ENCODE results near the gene ZNF616.
"Not testable (repeated sequence)": the region's sequence is repeated elsewhere in the genome, so short reads cannot be mapped to it uniquely, and the experiment has no call there.

The ZNF616 gene

GRCh38 chr19:52140032-52140710 lies 433 bp upstream of the ZNF616 start:
- Histone ChIP-seq H3K9me3 (peaks cover 17% of the 10 kb centered on the region), H3K27me3 (ENCODE audit: low read depth) (no peaks in the 10 kb centered on the region), H3K4me1 (no peaks in the 10 kb centered on the region; the same call in 1 of the 2 replicates), H3K36me3 (replicated peaks) (0 out of 2 replicates have a peak, but pooled peaks cover 3% of the 10 kb centered on the region), H3K4me3 (peak overlapping the region; percentile 79)
- in situ Hi-C loops (cut with MboI; ENCODE audit: low sequenced_read_pairs), result no loop called here
- DNase-seq (ENCODE audit: low spot score in 2 of 2), result no peak

- DNase-seq (ENCODE audit: low spot score in 2 of 2), result no peak
These were observed 821 bp downstream of the ZNF616 start for GRCh38 chr19:52138983-52139251.

GRCh38 chr19:52138278-52138982 lies 1.3 kb downstream of the ZNF616 start:
- DNase-seq (ENCODE audit: low spot score in 2 of 2), result peak; percentile 42 to 71
- no peaks in the 10 kb centered on the region; the same call in 1 of the 2 replicates for H3K4me1 ChIP-seq
- H3K27me3 ChIP-seq (ENCODE audit: low read depth), result no peaks in the 10 kb centered on the region
- peaks cover 25% of the 10 kb centered on the region for H3K9me3 ChIP-seq
- H3K4me3 ChIP-seq, result peak overlapping the region; percentile 79
- 0 out of 2 replicates have a peak, but pooled peaks cover 3% of the 10 kb centered on the region for H3K36me3 ChIP-seq (replicated peaks)
- in situ Hi-C loops (cut with MboI; ENCODE audit: low sequenced_read_pairs), result no loop called here

More at GRCh38 chr19:52138983-52139251, 821 bp downstream of the ZNF616 start:
- H3K4me3 ChIP-seq, result peak overlapping the region; percentile 79
- in situ Hi-C loops (cut with MboI; ENCODE audit: low sequenced_read_pairs), result no loop called here
- H3K27me3 ChIP-seq (ENCODE audit: low read depth), result no peaks in the 10 kb centered on the region
- no peaks in the 10 kb centered on the region; the same call in 1 of the 2 replicates for H3K4me1 ChIP-seq
- 0 out of 2 replicates have a peak, but pooled peaks cover 3% of the 10 kb centered on the region for H3K36me3 ChIP-seq (replicated peaks)
- peaks cover 20% of the 10 kb centered on the region for H3K9me3 ChIP-seq

GRCh38 chr19:52120286-52120685 lies 19.5 kb downstream of the ZNF616 start:
- in situ Hi-C loops (cut with MboI; ENCODE audit: low sequenced_read_pairs), result no loop called here
- peaks cover 19% of the 10 kb centered on the region for H3K9me3 ChIP-seq
- H3K36me3 ChIP-seq (replicated peaks), result peaks cover 71% of the 10 kb centered on the region
- no peak for DNase-seq (ENCODE audit: low spot score in 2 of 2)
- no peaks in the 10 kb centered on the region for H3K27me3 ChIP-seq (ENCODE audit: low read depth)
- H3K4me1 ChIP-seq, result no peaks in the 10 kb centered on the region
- no peak overlapping the region for H3K4me3 ChIP-seq

GRCh38 chr19:52115526-52116053 lies 24.1 kb downstream of the ZNF616 start:
- Histone ChIP-seq H3K4me1 (no peaks in the 10 kb centered on the region), H3K4me3 (no peak overlapping the region), H3K9me3 (peaks cover 28% of the 10 kb centered on the region), H3K27me3 (ENCODE audit: low read depth) (no peaks in the 10 kb centered on the region), H3K36me3 (replicated peaks) (peaks cover 30% of the 10 kb centered on the region)
- DNase-seq (ENCODE audit: low spot score in 2 of 2), result no peak
- in situ Hi-C loops (cut with MboI; ENCODE audit: low sequenced_read_pairs), result no loop called here

GRCh38 chr19:52114691-52115090 lies 25.0 kb downstream of the ZNF616 start:
- Histone ChIP-seq H3K27me3 (ENCODE audit: low read depth) (no peaks in the 10 kb centered on the region), H3K36me3 (replicated peaks) (peaks cover 23% of the 10 kb centered on the region), H3K4me1 (no peaks in the 10 kb centered on the region), H3K9me3 (peaks cover 19% of the 10 kb centered on the region), H3K4me3 (no peak overlapping the region)
- in situ Hi-C loops (cut with MboI; ENCODE audit: low sequenced_read_pairs), result no loop called here
- no peak for DNase-seq (ENCODE audit: low spot score in 2 of 2)

- H3K36me3 ChIP-seq (replicated peaks), result peaks cover 15% of the 10 kb centered on the region
- H3K4me3 ChIP-seq, result no peak overlapping the region
- H3K9me3 ChIP-seq, result peaks cover 19% of the 10 kb centered on the region
- no peak for DNase-seq (ENCODE audit: low spot score in 2 of 2)
- H3K4me1 ChIP-seq, result no peaks in the 10 kb centered on the region
- in situ Hi-C loops (cut with MboI; ENCODE audit: low sequenced_read_pairs), result no loop called here
- H3K27me3 ChIP-seq (ENCODE audit: low read depth), result no peaks in the 10 kb centered on the region
These were observed 27.1 kb downstream of the ZNF616 start for GRCh38 chr19:52112624-52113023.

- H3K4me1 ChIP-seq, result no peaks in the 10 kb centered on the region
- in situ Hi-C loops (cut with MboI; ENCODE audit: low sequenced_read_pairs), result no loop called here
- H3K36me3 ChIP-seq (replicated peaks), result no peaks in the 10 kb centered on the region; the same call in 1 of the 2 replicates
- no peak overlapping the region for H3K4me3 ChIP-seq
- no peaks in the 10 kb centered on the region for H3K27me3 ChIP-seq (ENCODE audit: low read depth)
- peaks cover 22% of the 10 kb centered on the region for H3K9me3 ChIP-seq
- DNase-seq (ENCODE audit: low spot score in 2 of 2), result no peak
These were observed 29.0 kb downstream of the ZNF616 start for GRCh38 chr19:52110780-52111179.

GRCh38 chr19:52102782-52103181 lies 37.0 kb downstream of the ZNF616 start:
- Histone ChIP-seq H3K9me3 (peaks cover 9% of the 10 kb centered on the region; the same call in 1 of the 2 replicates), H3K36me3 (replicated peaks) (no peaks in the 10 kb centered on the region), H3K4me1 (no peaks in the 10 kb centered on the region), H3K27me3 (ENCODE audit: low read depth) (no peaks in the 10 kb centered on the region), H3K4me3 (no peak overlapping the region)
- in situ Hi-C loops (cut with MboI; ENCODE audit: low sequenced_read_pairs), result no loop called here
- no peak for DNase-seq (ENCODE audit: low spot score in 2 of 2)

- no peak overlapping the region for H3K4me3 ChIP-seq
- DNase-seq (ENCODE audit: low spot score in 2 of 2), result no peak
- H3K9me3 ChIP-seq, result peaks cover 7% of the 10 kb centered on the region; the same call in 1 of the 2 replicates
- H3K36me3 ChIP-seq (replicated peaks), result no peaks in the 10 kb centered on the region
- no peaks in the 10 kb centered on the region for H3K27me3 ChIP-seq (ENCODE audit: low read depth)
- in situ Hi-C loops (cut with MboI; ENCODE audit: low sequenced_read_pairs), result no loop called here
- H3K4me1 ChIP-seq, result no peaks in the 10 kb centered on the region
These were observed 37.7 kb downstream of the ZNF616 start for GRCh38 chr19:52101866-52102562.

- no peak for DNase-seq (ENCODE audit: low spot score in 2 of 2)
- no peaks in the 10 kb centered on the region for H3K36me3 ChIP-seq (replicated peaks)
- no peaks in the 10 kb centered on the region for H3K27me3 ChIP-seq (ENCODE audit: low read depth)
- no peaks in the 10 kb centered on the region for H3K4me1 ChIP-seq
- in situ Hi-C loops (cut with MboI; ENCODE audit: low sequenced_read_pairs), result no loop called here
- no peak overlapping the region for H3K4me3 ChIP-seq
- peaks cover 13% of the 10 kb centered on the region for H3K9me3 ChIP-seq
These were observed 40.1 kb downstream of the ZNF616 start for GRCh38 chr19:52099497-52100138.

GRCh38 chr19:52096416-52096815 lies 43.3 kb downstream of the ZNF616 start:
- in situ Hi-C loops (cut with MboI; ENCODE audit: low sequenced_read_pairs); H3K36me3 ChIP-seq (replicated peaks); H3K27me3 ChIP-seq (ENCODE audit: low read depth); H3K4me1 ChIP-seq; DNase-seq (ENCODE audit: low spot score in 2 of 2); H3K4me3 ChIP-seq: not testable (repeated sequence)
- H3K9me3 ChIP-seq, result peaks cover 13% of the 10 kb centered on the region

GRCh38 chr19:52095172-52096014 lies 44.3 kb downstream of the ZNF616 start, which contains the start of gene ZNF841:
Gene ZNF841 (minus strand): TSS chr19:52095765. CDS start chr19:52084801, 10,964 bp downstream.
- in situ Hi-C loops (cut with MboI; ENCODE audit: low sequenced_read_pairs), result no loop called here
- Histone ChIP-seq H3K9me3 (peaks cover 17% of the 10 kb centered on the region), H3K4me1 (no peaks in the 10 kb centered on the region), H3K27me3 (ENCODE audit: low read depth) (no peaks in the 10 kb centered on the region), H3K4me3 (peak within 1 kb of the TSS; percentile 32), H3K36me3 (replicated peaks) (no peaks in the 10 kb centered on the region)
- DNase-seq (ENCODE audit: low spot score in 2 of 2), result peak; percentile 7 to 75

All from HAP-1 (cell line).